Inflammatory macrophage treated with lipopolysaccharide for 4 hours (primary cell): ENCODE data around the gene NT5C3A.

Experiments used
- DNase-seq: peaks from one replicate; pipeline ENCODE4 v3.0.0-alpha.2; 2020

NT5C3A gene

GRCh38 chr7:33075818-33076518 lies 13.4 kb upstream of the NT5C3A start:
- DNase-seq = no peak

GRCh38 chr7:33073243-33073642 lies 10.7 kb upstream of the NT5C3A start:
- DNase-seq = no peak

- no peak for DNase-seq
Measured at GRCh38 chr7:33072471-33072870, 9.9 kb upstream of the NT5C3A start.

GRCh38 chr7:33070831-33071230 lies 8.3 kb upstream of the NT5C3A start:
- DNase-seq = no peak

- DNase-seq = no peak
Measured at GRCh38 chr7:33070277-33070676, 7.7 kb upstream of the NT5C3A start.

- no peak for DNase-seq
Measured at GRCh38 chr7:33067921-33068320, 5.3 kb upstream of the NT5C3A start.

GRCh38 chr7:33066771-33067170 lies 4.2 kb upstream of the NT5C3A start:
- no peak for DNase-seq

GRCh38 chr7:33065981-33066380 lies 3.4 kb upstream of the NT5C3A start:
- no peak for DNase-seq

- peak; percentile 93 for DNase-seq
Measured at GRCh38 chr7:33062782-33063443, 337 bp upstream of the NT5C3A start.

GRCh38 chr7:33061282-33061937 lies 1.2 kb downstream of the NT5C3A start:
- peak; percentile 55 for DNase-seq

GRCh38 chr7:33059635-33060034 lies 2.9 kb downstream of the NT5C3A start:
- no peak for DNase-seq

- no peak for DNase-seq
Measured at GRCh38 chr7:33055158-33055557, 7.4 kb downstream of the NT5C3A start.

- peak; percentile 29 for DNase-seq
Measured at GRCh38 chr7:33054261-33054964, 8.2 kb downstream of the NT5C3A start.

- no peak for DNase-seq
Measured at GRCh38 chr7:33053721-33054120, 8.9 kb downstream of the NT5C3A start.

GRCh38 chr7:33050535-33051318 lies 11.8 kb downstream of the NT5C3A start:
- peak; percentile 83 for DNase-seq

- DNase-seq = no peak
Measured at GRCh38 chr7:33048704-33049103, 13.9 kb downstream of the NT5C3A start.

GRCh38 chr7:33048257-33048656 lies 14.3 kb downstream of the NT5C3A start:
- no peak for DNase-seq

- DNase-seq = peak; percentile 27
Measured at GRCh38 chr7:33044986-33045385, 17.6 kb downstream of the NT5C3A start.

GRCh38 chr7:33044401-33044718 lies 18.2 kb downstream of the NT5C3A start:
- DNase-seq = no peak

- no peak for DNase-seq
Measured at GRCh38 chr7:33043501-33044400, 18.8 kb downstream of the NT5C3A start.

- DNase-seq = no peak
Measured at GRCh38 chr7:33041631-33042428, 20.7 kb downstream of the NT5C3A start.
